GM12878 (cell line): ENCODE measurements around the gene PC.

ENCODE experiments used
- EP300 ChIP-seq, 2 experiments: fragments of 150-350 bp in 1 of 2; IDR thresholded peaks; 2 replicates each; pipeline ENCODE4 v1.6.1; 2011 to 2012; ENCODE audit warnings: low read depth in 2 of 2, low read length in 2 of 2, borderline replicate concordance in 1 of 2, improper control_type of control experiment in 1 of 2, inconsistent platforms in 1 of 2; ENCODE audit not compliant: control insufficient read depth in 1 of 2
- EZH2 ChIP-seq: IDR thresholded peaks from 2 replicates; pipeline ENCODE4 v1.6.1; 2012; ENCODE audit warnings: low read depth, mild to moderate bottlenecking, control low read depth, inconsistent platforms, low read length, borderline replicate concordance; ENCODE audit not compliant: control insufficient read depth
- STAT3 ChIP-seq: IDR thresholded peaks from 2 replicates; pipeline ENCODE4 v1.6.1; 2011; ENCODE audit warnings: low read depth, low read length, improper control_type of control experiment
- TCF3 ChIP-seq: IDR thresholded peaks from 2 replicates; pipeline ENCODE4 v1.6.1; 2012; ENCODE audit warnings: low read depth, mild to moderate bottlenecking, low read length, borderline replicate concordance; ENCODE audit not compliant: insufficient read depth
- TF ChIP-seq, protein P1 (sequence below), 3 experiments: IDR thresholded peaks in 2 of 3; conservative IDR thresholded peaks in 1 of 3; 2 replicates each; pipeline ENCODE4 v1.5.1; 2011; ENCODE audit warnings: low read depth in 3 of 3, low read length in 3 of 3, mild to moderate bottlenecking in 3 of 3, control low read depth in 2 of 3, moderate library complexity in 2 of 3, inconsistent platforms in 1 of 3, mixed read lengths in 1 of 3; ENCODE audit not compliant: control insufficient read depth in 2 of 3, insufficient read depth in 1 of 3; ENCODE audit errors: extremely low read depth in 1 of 3
- TF ChIP-seq, protein P2 (sequence below): fragments of 450-650 bp; IDR thresholded peaks from 2 replicates; pipeline ENCODE4 v1.6.1; 2014; ENCODE audit warnings: mild to moderate bottlenecking

GRCh38 chr11:66981976-66982578 lies 23.9 kb upstream of the PC start:
- TF ChIP-seq, protein P1, sequence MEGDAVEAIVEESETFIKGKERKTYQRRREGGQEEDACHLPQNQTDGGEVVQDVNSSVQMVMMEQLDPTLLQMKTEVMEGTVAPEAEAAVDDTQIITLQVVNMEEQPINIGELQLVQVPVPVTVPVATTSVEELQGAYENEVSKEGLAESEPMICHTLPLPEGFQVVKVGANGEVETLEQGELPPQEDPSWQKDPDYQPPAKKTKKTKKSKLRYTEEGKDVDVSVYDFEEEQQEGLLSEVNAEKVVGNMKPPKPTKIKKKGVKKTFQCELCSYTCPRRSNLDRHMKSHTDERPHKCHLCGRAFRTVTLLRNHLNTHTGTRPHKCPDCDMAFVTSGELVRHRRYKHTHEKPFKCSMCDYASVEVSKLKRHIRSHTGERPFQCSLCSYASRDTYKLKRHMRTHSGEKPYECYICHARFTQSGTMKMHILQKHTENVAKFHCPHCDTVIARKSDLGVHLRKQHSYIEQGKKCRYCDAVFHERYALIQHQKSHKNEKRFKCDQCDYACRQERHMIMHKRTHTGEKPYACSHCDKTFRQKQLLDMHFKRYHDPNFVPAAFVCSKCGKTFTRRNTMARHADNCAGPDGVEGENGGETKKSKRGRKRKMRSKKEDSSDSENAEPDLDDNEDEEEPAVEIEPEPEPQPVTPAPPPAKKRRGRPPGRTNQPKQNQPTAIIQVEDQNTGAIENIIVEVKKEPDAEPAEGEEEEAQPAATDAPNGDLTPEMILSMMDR (IDR thresholded peaks at IDR 0.05 in 2 of 3, conservative IDR thresholded peaks at IDR 0.05 in 1 of 3; ENCODE audit: control insufficient read depth in 2 of 3, extremely low read depth in 1 of 3, insufficient read depth in 1 of 3, low read depth in 3 of 3, low read length in 3 of 3), result no peak
- no peak for TF ChIP-seq TCF3
- no peak for TF ChIP-seq EP300 (IDR thresholded peaks at IDR 0.05; ENCODE audit: borderline replicate concordance in 1 of 2, control insufficient read depth in 1 of 2, low read depth in 2 of 2, low read length in 2 of 2)
- TF ChIP-seq, protein P2, sequence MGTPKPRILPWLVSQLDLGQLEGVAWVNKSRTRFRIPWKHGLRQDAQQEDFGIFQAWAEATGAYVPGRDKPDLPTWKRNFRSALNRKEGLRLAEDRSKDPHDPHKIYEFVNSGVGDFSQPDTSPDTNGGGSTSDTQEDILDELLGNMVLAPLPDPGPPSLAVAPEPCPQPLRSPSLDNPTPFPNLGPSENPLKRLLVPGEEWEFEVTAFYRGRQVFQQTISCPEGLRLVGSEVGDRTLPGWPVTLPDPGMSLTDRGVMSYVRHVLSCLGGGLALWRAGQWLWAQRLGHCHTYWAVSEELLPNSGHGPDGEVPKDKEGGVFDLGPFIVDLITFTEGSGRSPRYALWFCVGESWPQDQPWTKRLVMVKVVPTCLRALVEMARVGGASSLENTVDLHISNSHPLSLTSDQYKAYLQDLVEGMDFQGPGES, result no peak
- no peak for TF ChIP-seq EZH2
- no peak for TF ChIP-seq STAT3
